GM19455 (cell line): Measurements from ENCODE around the gene CLTCL1.

Source experiments
- ATAC-seq: cut with Tn5 transposase; IDR thresholded peaks from one replicate; pipeline ENCODE4 v1.9.1; 2021; ENCODE audit not compliant: unreplicated experiment

Gene CLTCL1

DNA sequence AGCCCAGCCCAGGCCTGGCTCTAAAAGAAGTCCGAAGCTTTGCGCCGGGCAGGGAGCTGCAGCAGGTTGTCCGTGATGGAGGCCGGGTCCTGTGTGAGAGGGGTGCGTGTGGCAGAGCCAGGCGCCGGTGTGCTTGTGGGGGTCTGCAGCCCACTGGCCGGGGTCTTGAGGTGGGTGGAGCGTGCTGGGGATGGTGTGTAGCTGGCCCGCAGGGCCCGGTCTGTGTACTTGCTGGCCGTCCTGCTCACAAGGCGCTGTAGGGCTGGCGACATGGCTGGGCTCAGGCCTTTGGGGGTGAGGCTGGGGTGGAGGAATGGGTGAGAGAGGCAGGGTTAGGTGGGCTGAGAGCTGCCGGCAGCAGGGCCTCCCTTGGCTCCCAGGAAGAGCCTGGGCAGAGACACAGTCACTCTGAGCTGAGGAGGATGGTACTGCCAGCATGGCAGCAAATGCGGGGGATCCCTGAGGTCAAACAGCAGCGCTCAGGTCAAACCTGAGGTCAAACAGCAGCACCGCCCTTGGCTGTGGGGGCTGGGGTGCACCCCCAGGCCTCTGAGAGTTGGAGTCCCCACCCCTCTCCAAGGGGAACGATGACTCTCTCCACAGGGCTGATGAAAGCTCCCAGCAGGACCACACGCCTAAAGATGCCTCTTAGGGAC lies 157.2 kb downstream of the CLTCL1 start:
- ATAC-seq: no peak

DNA sequence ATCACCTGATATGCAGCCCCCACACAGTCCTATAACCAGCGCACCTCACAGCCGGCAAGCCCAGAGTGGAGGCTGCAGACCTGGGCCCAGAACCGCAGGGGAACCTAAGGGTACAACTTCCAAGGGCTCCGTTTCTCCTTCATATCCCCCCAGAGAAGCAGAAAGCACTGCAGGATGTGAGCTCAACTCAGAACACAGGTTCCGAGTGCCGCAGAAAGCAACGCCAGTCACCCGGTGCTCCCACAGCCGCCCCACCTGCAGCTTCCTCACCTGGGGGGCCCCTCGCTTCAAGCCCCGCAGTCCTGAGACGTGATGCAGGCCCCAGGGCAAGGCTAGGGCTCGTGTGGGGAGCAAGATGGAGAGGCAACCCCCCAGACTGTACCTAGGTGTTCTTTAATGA lies 158.0 kb downstream of the CLTCL1 start:
- no peak for ATAC-seq

DNA sequence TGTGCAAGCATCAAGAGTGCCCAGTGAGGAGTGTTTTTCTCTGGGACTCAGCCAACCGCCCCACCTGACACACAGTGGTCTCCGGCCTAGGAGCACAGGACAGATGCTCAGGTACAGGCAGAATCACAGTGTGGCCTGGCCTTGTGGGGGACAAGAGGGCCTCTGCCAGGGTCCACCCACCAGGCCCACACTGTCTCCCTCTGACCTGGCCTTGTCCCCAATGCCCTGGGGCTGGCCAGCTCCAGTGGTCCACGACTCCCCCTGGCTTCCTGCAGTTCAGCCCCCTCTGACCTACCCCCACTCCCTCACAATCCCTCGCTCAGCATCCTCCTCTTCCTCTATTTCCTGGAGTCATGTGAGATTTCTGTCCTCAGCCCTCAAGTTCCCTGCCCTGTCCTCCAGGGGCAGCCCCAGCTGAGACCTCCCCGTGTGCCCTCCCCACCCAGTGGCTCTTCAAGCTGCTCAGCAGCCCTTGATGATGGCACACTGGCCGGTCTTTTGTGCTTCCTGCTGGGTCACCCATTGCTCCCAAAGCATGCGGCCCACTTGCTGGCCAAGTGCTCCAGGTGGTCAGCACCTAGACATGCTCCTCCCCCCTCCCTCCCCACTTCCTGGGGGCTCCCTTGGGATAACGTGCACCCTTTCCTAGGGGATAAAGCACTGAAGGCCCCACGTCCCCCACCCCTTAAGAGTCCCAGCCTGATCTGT lies 158.7 kb downstream of the CLTCL1 start:
- no peak for ATAC-seq

DNA sequence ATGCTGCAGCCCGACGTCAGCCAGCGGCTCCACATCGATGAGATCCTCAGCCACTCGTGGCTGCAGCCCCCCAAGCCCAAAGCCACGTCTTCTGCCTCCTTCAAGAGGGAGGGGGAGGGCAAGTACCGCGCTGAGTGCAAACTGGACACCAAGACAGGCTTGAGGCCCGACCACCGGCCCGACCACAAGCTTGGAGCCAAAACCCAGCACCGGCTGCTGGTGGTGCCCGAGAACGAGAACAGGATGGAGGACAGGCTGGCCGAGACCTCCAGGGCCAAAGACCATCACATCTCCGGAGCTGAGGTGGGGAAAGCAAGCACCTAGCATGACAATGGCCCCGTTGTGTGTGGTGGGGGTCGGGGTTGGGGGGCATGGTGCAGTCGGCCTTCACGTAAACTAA lies 159.4 kb downstream of the CLTCL1 start:
- no peak for ATAC-seq

DNA sequence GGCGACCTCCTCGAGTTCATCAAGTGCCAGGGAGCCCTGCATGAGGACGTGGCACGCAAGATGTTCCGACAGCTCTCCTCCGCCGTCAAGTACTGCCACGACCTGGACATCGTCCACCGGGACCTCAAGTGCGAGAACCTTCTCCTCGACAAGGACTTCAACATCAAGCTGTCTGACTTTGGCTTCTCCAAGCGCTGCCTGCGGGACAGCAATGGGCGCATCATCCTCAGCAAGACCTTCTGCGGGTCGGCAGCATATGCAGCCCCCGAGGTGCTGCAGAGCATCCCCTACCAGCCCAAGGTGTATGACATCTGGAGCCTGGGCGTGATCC lies 159.9 kb downstream of the CLTCL1 start:
- no peak for ATAC-seq

DNA sequence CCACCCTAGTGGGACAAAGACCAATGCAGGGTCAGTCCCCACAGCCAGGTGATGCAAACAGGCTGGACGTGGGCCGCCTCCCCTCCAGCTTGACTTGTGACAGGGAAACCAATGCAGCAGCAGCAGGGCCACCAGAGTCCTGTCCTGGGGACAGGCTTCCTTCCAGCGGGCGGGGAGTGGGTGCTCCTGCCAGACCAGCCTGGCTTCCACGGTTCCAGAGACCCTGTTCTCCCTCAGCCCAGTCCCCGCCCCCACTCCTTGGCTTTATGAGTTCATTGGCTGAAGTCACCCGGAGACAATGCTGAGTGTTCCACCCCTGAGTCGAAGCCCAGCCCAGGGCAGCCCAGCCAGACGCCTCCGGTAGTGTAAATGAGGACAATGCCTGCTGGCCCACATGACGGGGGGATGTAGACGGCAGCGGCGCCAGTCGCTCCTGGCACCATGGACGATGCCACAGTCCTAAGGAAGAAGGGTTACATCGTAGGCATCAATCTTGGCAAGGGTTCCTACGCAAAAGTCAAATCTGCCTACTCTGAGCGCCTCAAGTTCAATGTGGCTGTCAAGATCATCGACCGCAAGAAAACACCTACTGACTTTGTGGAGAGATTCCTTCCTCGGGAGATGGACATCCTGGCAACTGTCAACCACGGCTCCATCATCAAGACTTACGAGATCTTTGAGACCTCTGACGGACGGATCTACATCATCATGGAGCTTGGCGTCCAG lies 160.4 kb downstream of the CLTCL1 start, which contains the start of gene TSSK2:
TSS of gene TSSK2 (plus strand) at position 350 of the 726 bp plus-strand sequence. CDS start at position 442, 92 bp downstream.
- no peak for ATAC-seq

DNA sequence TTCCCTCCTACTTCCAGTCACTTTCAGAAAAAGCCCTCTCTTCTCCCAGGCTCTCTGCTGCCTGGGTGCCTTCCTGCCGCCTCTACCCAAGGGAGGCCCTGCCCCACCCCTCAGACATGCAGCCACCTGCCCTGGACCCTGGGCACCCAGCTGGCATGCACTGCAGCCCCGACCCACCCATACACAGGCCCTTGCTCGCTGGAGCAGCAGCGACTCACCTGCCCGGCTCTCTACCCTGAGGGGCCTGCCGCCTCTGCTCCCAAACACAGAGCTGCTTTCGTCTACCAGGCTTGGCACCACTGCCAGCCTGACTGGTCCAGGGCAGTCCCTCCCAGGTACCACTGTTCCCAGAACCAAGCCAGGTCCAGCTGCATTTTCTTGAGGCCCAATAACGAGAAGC lies 161.6 kb downstream of the CLTCL1 start:
- no peak for ATAC-seq
